ENCODE results near the gene UBR3. TPM values are rescaled to one million over a fixed set of nuclear protein-coding genes. Genes with fewer than 3 reads are reported as not detected.

The UBR3 gene
- total RNA-seq, 1 experiment from 2014 or later, result 21.9 TPM

- Mint-ChIP-seq H3K27ac (peak overlapping the region in 1 of 3 experiments; percentile 82; a peak in 1 of 7 replicates), H3K4me3 (no peak overlapping the region), H3K36me3 (ENCODE audit: insufficient read depth in 1 of 3, low read depth in 3 of 3) (no peaks in the 10 kb centered on the region; a peak in 1 of 7 replicates), H3K27me3 (ENCODE audit: low read depth) (no peaks in the 10 kb centered on the region), H3K9me3 (no peaks in the 10 kb centered on the region), H3K4me1 (peaks cover 3 to 6% of the 10 kb centered on the region in 2 experiments; a peak in 1 of 4 replicates)
- Histone ChIP-seq H3K9me3 (ENCODE audit: control insufficient read depth, low read depth, low read length) (no peaks in the 10 kb centered on the region), H3K4ac (ENCODE audit: low read depth, low read length) (no peak overlapping the region), H2AFZ (ENCODE audit: low read length) (no peak overlapping the region), H2BK5ac (ENCODE audit: insufficient read length, low read length) (no peak overlapping the region), H3K23me2 (ENCODE audit: insufficient read length, low read depth, low read length, poor library complexity, severe bottlenecking) (no peaks in the 10 kb centered on the region), H3K14ac (ENCODE audit: insufficient read depth, low read length) (no peak overlapping the region), H3K79me1 (ENCODE audit: insufficient read depth, low read depth, low read length, poor library complexity, severe bottlenecking) (no peaks in the 10 kb centered on the region), H3K18ac (ENCODE audit: insufficient read length, low read depth, low read length) (no peak overlapping the region), H2BK20ac (ENCODE audit: low read depth, low read length, poor library complexity, severe bottlenecking) (no peak overlapping the region), H3K4me2 (ENCODE audit: insufficient read depth, insufficient read length, low read length) (no peak overlapping the region), H3K23ac (ENCODE audit: insufficient read length, low read depth, low read length) (no peak overlapping the region), H3K27ac (ENCODE audit: insufficient read length, low read depth, low read length) (no peak overlapping the region), H3T11ph (ENCODE audit: low read length) (no peak overlapping the region), H3K9ac (ENCODE audit: extremely low read depth, insufficient read length, low read length) (no peak overlapping the region), H3K79me2 (ENCODE audit: insufficient read depth, low read length) (no peaks in the 10 kb centered on the region), H3K4me1 (ENCODE audit: insufficient read depth, low read length) (no peaks in the 10 kb centered on the region), H4K8ac (replicated peaks; ENCODE audit: insufficient read length, low read depth, low read length) (no peak overlapping the region), H2BK15ac (ENCODE audit: low read depth, low read length) (no peak overlapping the region), H2BK120ac (ENCODE audit: low read depth, low read length, poor library complexity, severe bottlenecking) (no peak overlapping the region), H3K56ac (ENCODE audit: insufficient read length, low read depth, low read length) (no peak overlapping the region), H2AK5ac (ENCODE audit: insufficient read length, low read length) (no peak overlapping the region), H4K5ac (ENCODE audit: insufficient read length, low read depth, low read length) (no peak overlapping the region), H3K27me3 (ENCODE audit: insufficient read depth, low read length) (no peaks in the 10 kb centered on the region), H2BK12ac (ENCODE audit: insufficient read length, low read depth, low read length) (no peak overlapping the region), H4K20me1 (ENCODE audit: control insufficient read depth, insufficient read depth, insufficient read length) (no peaks in the 10 kb centered on the region), H4K91ac (ENCODE audit: insufficient read length, low read depth, low read length) (no peak overlapping the region)
- no CpG with 5 or more reads among the region's 2 CpGs for WGBS (ENCODE audit: extremely low coverage, insufficient read length, low lambda C conversion rate)
- TF ChIP-seq, protein P1, sequence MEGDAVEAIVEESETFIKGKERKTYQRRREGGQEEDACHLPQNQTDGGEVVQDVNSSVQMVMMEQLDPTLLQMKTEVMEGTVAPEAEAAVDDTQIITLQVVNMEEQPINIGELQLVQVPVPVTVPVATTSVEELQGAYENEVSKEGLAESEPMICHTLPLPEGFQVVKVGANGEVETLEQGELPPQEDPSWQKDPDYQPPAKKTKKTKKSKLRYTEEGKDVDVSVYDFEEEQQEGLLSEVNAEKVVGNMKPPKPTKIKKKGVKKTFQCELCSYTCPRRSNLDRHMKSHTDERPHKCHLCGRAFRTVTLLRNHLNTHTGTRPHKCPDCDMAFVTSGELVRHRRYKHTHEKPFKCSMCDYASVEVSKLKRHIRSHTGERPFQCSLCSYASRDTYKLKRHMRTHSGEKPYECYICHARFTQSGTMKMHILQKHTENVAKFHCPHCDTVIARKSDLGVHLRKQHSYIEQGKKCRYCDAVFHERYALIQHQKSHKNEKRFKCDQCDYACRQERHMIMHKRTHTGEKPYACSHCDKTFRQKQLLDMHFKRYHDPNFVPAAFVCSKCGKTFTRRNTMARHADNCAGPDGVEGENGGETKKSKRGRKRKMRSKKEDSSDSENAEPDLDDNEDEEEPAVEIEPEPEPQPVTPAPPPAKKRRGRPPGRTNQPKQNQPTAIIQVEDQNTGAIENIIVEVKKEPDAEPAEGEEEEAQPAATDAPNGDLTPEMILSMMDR (conservative IDR thresholded peaks at IDR 0.05), result no peak
- no peak for DNase-seq
These were observed 212.3 kb downstream of the UBR3 start for GRCh38 chr2:170039401-170040172.

Measured in H9 (cell line).